ENCODE measurements around the gene TAF4B.
"Not testable (repeated sequence)": the region's sequence is repeated elsewhere in the genome, so short reads cannot be mapped to it uniquely, and the experiment has no call there.

Gene TAF4B

DNA sequence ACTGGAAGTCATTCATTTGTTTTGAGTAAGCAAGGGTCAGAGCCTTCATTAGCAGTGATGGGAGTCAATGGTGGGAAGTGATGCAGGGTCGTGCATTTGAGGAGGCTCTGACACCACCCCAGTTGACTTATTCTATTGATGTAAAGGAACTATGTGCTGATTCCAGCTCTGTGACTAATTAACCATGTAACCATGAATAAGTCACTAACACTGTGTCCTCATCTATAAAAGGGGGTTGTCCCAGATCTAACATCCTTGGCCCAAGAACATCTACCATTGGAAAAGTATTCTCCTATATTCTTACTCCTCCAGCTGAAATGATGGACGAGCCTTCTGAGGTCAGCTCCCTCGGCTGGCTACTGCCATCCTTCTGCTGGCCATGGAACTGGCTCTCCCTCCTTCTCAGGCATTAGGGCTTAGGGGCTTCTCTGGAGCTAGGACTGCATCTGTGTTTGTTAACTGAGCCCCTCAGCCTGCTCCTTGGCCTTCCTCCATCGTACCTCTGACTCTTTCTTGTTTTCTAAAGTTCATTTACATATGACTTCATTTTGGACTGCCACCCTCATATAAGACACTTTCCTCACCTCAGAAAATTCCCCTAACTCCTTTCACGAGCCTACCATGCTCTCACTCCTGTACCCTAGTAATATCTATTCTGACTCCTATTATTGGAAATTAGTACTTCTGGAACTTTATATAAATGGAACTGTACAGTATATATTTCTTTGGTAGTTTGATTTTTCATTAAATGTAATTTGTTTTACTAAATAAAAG is 206.6 kb downstream of the TAF4B start:
- DNase-seq = no peak

DNA sequence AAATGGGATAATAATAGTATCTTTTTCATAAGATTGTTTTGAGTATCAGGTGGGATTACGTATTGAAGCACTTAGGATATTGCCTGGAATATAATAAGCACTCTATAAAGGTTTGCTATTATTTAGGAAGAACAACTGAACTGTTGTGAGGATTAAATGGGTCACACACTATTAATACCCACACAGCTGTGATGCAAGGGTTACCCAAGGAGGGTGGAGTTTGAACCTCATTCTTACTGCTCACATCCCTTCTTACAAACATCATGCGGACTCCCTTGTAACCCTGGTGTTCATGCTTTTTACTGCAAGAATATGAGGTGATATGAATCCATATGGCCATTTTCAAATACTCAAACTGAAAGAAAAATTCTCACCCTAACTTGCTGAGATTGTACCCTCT is 208.6 kb downstream of the TAF4B start:
- no peak for DNase-seq

DNA sequence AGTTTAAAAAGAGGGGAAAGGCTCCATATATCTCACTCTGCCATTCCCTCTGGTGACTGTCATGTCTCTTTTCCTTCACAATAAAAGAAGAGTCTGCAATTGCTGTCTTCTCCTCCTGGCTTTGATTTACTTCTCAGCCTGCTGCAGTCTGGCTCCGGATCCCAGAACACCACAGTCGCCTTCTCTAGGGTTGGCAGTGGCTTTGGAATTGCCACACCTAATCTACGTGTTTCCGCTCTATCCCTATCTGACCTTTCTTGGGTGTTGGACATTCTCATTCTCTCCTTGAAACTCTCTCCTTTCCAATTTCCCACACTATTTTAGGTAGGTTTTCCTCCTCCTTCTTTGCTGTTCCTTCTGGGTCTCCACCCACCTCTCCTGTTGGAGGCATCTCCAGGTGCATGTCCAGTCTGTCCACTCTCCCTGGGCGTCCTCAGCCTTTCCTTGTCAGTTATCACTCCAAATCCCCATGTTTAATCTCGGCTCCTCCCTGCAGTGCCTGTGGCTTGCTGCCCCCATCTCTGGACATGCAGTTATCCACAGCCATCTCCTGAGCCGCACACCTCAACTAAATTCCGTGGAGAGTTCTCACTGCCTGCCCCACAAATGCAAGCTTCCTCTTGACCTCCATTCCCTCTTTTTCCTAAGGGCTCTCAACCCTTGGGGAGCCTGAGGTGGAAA is 209.3 kb downstream of the TAF4B start:
- no peak for DNase-seq

DNA sequence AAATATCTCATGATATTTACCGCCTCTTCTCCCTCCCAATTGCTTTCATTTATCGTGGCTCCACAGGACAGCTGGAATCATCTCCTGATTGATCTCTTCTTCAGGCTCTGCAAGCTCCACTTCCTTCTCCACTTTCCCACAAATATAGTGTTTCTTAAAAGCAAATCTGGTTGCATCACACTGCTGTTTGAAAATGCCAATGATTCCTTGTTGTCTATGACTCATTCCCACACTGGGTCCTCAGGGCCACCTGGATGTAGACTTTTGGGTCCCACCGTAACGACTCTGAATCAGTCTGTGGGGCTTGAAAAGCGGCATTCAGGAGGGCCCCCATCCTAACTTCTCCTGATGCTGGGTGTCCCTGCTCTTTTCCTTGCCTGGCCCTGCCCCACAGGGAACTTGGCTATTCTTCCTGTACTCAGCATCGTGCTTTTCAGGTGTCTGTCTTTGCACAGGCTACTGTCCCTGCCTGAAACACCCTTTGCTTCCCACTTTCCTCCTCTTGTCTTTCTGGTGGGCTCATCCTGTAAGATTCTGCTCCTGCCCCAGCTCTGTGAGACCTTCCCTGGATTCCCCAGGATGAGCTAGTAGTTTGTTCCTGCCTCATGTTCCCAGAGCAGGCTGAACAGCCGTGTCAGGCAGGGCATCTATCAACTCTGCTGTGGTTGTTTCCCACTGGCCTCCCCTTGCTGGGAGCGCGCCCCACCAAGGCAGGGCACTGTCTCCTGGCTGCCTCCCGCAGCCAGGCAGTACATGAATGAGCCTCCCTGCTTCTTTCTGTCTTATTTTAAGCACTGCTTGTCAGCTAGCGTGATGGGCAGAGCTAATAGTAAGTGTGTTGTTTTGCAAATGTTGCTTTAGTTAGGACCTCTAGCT is 210.2 kb downstream of the TAF4B start:
- DNase-seq = no peak

DNA sequence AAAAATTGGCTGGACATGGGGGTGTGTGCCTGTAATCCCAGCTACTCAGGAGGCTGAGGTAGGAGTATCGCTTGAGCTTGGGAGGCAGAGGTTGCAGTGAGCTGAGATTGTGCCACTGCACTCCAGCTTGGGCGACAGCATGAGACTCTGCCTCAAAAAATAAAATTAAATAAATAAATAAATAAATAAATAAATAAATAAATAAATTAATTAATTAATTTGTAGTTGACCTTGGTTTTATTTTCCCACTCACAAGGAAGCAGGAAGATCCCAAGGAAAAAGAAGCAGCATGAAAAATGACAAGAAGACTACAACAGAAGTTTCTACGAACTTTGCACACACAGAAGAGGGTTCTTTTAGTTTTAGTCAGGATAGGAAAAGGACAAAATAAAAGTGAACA is 211.4 kb downstream of the TAF4B start:
- DNase-seq = not testable (repeated sequence)

DNA sequence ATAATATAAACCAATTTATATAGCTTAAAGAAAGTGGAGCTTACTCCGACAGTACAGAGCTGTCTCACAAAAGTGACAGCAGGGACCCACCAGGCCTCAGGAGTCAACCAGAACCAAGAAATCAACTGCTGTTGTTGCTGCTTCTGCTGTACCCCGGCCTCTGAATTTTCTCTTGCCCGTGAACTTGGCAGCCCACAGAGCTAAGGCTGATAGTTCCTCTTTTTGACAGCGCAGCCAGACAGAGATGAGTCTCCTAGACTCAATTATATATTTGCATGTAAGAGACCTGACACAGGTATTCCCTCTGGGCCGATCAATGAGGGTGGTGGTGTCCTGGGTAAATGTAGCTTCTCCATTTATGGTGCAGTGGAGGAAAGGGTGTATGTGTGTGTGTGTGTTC is 212.7 kb downstream of the TAF4B start:
- no peak for DNase-seq

DNA sequence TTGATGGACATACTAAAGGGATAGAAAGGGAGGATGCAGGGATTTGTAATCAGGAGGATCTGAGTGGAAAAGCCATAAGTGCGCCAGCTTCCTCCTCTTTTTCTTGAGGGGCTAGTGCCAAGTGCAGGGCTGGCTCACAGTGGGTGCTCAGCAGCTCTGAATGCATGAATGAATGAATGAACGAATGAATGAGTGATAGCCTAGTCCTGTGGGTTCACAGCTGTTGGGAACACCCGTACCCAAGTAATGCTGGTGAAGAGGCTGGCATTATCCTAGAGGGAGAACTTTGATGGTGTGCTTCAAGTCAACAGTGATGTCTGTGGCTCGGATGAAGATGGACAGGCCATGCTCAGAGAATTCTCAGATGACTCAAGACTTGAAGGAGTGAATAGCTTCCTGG is 213.3 kb downstream of the TAF4B start:
- no peak for DNase-seq

DNA sequence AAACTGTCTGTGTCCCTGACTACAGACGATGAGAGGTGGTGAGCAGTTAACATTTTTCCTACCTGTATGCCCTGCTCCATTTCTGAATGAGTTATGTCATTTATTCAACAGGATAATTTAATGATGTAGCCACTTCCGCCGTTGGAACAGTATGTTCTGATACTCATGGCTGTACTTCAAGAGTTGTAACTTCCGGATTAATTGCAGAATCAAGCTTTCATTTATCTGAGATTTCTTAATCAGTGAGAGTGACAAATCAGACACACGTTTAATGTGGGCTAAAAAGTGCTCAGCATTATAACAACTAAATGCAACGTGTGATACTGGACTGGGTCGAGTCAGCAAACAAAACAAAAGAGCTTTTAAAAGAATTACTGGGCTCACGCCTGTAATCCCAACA is 214.4 kb downstream of the TAF4B start:
- DNase-seq = no peak
